IPS-18c (cell line): Measurements from ENCODE around the gene ABCC6.
"Not testable (repeated sequence)": the region's sequence is repeated elsewhere in the genome, so short reads cannot be mapped to it uniquely, and the experiment has no call there.

Source experiments
- H3K4me3 ChIP-seq: 2 replicates; pipeline ENCODE4 v1.7.0; 2013; ENCODE audit warnings: low read depth, mild to moderate bottlenecking, low read length, moderate library complexity; ENCODE audit not compliant: insufficient read depth
- H3K9me3 ChIP-seq: one replicate; pipeline ENCODE4 v1.6.1; 2013; ENCODE audit warnings: mild to moderate bottlenecking, low read length, moderate library complexity; ENCODE audit not compliant: control insufficient read depth, insufficient read depth

ABCC6 gene

DNA sequence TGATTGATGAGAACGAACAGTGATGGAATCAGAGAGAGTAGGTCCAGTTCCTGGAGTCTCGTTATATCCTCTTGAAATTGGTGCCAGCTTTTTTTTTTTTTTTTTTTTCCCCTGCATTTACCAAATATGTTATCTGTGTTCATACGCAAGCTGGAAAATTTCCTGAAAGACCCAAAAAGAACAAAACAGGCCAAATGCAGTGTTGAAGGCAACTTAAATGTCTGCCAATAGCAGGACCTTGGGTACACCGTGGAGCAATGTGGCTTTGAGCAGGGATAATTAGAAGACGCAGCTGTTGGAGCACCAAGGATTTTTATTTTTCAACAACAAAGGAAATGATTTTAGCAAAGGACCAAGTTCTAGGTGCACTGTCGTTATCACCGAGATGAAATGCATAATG is 105.0 kb downstream of the ABCC6 start:
- H3K4me3 ChIP-seq = no peak overlapping the region
- H3K9me3 ChIP-seq = no peaks in the 10 kb centered on the region

DNA sequence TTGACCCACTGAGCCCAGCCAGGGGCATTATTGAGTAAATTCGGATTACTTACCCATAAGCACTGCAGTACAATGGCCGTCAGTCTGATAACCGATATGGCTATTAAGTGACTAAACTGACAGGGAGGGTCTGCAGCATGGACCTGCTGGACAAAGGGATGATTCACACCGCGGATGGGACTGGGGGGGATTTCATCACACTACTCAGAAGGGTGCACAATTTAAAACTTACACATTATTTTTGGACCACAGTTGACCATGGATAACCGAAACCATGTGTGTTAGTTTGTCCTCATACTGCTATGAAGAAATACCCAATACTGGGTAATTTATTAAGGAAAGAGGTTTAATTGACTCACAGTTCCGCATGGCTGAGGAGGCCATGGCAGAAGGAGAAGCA is 106.5 kb downstream of the ABCC6 start:
- H3K9me3 ChIP-seq = no peaks in the 10 kb centered on the region

GRCh38 chr16:16113076-16113475 is 110.2 kb downstream of the ABCC6 start:
- Histone ChIP-seq H3K9me3 (no peaks in the 10 kb centered on the region), H3K4me3 (no peak overlapping the region)

More for the DNA sequence above, 106.5 kb downstream of the ABCC6 start:
- H3K4me3 ChIP-seq = no peak overlapping the region

GRCh38 chr16:16112450-16113053 is 110.7 kb downstream of the ABCC6 start:
- Histone ChIP-seq H3K9me3 (no peaks in the 10 kb centered on the region), H3K4me3 (no peak overlapping the region)

DNA sequence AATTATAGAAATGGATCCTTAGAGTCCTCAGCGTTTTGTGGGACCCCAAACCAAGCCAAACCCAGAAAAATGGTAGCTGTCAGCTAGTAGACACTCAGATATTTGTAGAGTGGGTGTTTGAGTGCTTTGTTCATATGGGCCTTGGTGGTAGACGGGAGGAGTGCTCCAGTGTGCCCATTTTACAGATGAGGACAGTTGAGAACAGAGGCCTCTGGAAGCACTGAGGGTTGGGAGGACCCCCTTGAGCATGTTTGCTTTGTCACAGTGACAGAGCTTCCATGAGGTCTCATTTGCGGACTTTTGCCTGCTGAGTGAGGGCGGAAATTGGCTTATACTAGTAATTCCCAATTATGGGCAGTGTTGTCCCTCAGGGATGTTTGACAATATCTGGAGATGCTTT is 111.7 kb downstream of the ABCC6 start:
- Histone ChIP-seq H3K4me3 (no peak overlapping the region), H3K9me3 (no peaks in the 10 kb centered on the region)

DNA sequence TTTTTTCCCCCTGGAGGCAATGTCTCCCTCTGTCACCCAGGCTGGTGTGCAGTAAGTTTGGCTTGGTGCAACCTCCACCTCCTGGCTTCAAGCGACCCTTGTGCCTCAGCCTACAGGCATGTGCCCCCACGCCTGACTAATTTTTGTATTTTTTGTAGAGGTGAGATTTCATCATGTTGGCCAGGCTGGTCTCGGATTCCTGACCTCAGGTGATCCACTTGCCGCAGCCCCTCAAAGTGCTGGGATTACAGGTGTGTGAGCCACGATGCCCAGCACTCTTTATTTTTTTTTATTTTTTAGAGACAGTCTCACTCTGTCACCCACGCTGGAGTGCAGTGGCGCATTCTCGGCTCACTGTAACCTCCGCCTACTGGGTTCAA is 113.2 kb downstream of the ABCC6 start:
- Histone ChIP-seq H3K4me3 (no peak overlapping the region), H3K9me3 (no peaks in the 10 kb centered on the region)

DNA sequence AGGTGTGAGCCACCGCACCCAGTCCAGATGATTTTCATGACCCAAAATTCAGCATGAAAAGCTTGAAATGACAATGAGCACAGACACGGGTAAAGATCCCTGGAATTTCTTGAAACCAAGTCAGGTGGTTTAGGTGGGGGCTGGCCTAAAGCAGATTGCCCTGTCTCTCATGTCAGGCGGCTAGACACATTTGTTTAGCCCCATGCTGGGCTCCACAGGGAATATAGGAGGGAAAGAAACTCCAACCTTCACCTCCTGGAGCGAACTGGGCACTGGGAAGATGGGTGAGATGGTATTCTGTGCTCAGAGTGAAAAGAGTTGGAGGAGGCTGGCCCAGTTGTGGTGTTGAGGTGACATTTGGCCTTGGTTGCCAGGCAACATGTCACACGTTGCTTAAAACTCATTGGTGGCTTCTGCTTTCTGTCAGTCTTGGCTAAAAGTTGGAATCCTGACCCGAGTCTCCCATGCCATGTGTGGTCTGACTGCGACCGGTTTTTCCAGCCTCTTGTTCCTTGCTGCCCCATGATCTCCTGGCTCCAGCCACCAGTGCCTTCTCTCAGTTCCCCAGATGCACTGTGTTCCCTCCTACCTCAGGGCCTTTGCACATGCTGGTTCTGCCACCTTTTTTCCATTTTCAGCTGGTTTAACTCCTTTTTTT is 113.7 kb downstream of the ABCC6 start:
- H3K9me3 ChIP-seq = no peaks in the 10 kb centered on the region
- no peak overlapping the region for H3K4me3 ChIP-seq

DNA sequence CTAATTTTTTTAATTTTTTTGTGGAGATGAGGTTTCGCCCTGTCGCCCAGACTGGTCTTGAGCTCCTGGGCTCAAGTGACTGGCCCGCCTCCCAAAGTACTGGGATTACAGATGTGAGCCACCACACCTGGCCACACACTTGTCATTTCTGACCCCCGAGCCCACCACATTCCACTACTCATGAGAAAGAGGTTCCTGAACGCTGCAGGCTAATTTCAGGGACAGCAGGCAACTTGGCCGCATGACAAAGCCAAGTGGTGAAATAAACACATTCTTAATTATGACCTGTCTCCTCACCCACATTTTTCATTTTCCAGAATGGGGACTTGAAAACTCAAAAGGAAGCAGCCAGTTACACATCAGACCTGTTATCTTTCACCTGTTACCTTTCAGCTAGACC is 114.5 kb downstream of the ABCC6 start:
- no peak overlapping the region for H3K4me3 ChIP-seq
- H3K9me3 ChIP-seq = no peaks in the 10 kb centered on the region

DNA sequence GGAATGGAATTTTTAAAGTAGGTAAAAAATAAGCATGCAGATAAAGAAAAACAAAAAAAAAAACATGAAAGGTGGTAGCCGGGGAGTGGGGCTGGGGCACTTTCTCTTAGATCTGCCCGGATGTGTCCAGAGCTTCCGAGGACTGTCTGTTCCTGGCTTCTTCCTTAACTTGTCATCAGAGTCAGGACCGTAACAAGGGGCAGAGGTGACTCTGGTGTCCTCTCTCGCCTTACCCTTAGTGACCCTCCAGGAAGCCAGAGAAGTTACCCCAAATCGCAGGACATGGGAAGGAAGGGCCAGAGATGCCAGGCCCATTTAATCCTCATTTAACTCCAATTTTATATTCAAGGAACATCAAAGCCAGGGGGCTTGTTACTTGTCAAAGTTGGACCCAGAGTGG is 115.5 kb downstream of the ABCC6 start:
- Histone ChIP-seq H3K9me3 (no peaks in the 10 kb centered on the region), H3K4me3 (no peak overlapping the region)

DNA sequence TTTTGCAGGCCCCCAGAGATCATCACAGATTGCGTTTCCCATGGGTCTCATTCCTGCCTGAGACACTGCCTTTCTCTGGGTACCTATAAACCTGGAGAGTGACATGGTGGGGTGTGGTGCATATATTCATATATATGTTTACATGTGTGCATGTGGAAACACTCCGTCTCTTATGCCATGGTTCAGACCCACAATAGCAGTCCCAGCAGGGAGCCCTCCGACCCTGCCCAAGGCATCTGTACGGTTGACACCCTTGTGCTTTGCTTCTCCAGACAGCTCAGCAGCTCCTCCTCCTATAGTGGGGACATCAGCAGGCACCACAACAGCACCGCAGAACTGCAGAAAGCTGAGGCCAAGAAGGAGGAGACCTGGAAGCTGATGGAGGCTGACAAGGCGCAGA is 116.8 kb downstream of the ABCC6 start:
- Histone ChIP-seq H3K4me3 (no peak overlapping the region), H3K9me3 (no peaks in the 10 kb centered on the region)

DNA sequence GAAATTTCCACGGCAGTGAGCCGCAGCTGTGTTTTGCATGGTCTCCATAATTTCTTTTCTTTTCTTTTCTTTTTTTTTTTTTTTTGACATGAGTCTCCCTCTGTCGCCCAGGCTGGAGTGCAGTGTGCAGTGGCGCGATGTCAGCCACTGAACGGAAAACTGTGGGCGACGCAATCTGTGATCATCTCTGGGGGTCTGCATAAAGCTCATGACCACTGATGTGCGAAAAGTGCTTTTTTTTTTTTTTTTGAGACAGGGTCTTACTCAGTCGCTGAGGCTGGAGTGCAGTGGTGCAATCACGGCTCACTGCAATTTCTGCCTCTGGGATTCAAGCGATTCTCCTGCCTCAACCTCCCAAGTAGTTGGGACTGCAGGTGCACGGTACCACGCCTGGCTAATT is 117.6 kb downstream of the ABCC6 start:
- H3K4me3 ChIP-seq = no peak overlapping the region
- no peaks in the 10 kb centered on the region for H3K9me3 ChIP-seq

- not testable (repeated sequence) for H3K9me3 ChIP-seq, H3K4me3 ChIP-seq
Measured at GRCh38 chr16:16104804-16105141, 118.5 kb downstream of the ABCC6 start.

DNA sequence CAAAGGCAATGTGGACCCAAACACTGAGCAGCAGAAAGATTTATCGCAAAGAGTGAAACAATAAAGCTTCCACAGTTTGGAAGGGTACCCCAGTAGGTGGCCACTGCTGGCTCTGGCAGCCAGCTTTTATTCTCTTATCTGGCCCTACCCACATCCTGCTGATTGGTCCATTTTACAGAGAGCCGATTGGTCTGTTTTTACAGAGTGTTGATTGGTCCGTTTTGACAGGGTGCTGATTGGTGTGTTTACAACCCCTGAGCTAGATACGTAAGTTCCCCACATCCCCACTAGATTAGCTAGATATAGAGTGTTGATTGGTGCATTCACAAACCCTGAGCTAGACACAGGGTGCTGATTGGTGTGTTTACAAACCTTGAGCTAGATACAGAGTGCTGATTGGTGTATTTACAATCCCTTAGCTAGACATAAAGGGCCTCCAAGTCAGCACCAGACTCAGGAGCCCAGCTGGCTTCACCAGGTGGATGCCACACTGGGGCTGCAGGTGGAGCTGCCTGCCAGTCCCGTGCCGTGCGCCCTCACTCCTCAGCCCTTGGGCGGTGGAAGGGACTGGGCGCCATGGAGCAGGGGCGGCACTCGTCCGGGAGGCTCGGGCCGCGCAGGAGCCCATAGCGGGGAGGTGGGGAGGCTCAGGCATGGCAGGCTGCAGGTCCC is 119.0 kb downstream of the ABCC6 start:
- H3K9me3 ChIP-seq, H3K4me3 ChIP-seq: not testable (repeated sequence)

GRCh38 chr16:16102738-16103137 is 120.6 kb downstream of the ABCC6 start:
- Histone ChIP-seq H3K9me3 (no peaks in the 10 kb centered on the region), H3K4me3 (no peak overlapping the region)

DNA sequence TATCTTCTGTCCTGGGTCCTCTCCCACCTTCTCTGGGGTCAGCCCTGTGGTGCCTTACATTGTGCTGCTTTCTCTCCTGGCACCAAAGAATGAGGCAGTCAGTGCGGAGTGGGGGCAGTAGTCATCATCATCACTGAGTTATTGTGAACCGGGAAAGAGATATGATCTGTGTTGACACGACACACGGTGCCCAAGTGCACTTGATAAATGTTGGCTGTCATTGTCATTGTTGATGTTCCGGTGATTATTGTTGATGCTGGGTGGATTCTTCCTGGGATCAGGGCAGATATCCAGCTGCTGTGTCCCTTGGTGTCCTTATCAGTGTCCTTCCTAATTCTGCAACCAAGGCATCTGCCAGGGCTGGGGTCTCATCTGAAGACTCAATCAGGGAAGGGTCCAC is 121.7 kb downstream of the ABCC6 start:
- Histone ChIP-seq H3K9me3 (no peaks in the 10 kb centered on the region), H3K4me3 (no peak overlapping the region)

GRCh38 chr16:16100631-16101030 is 122.7 kb downstream of the ABCC6 start:
- no peaks in the 10 kb centered on the region for H3K9me3 ChIP-seq
- H3K4me3 ChIP-seq = no peak overlapping the region

DNA sequence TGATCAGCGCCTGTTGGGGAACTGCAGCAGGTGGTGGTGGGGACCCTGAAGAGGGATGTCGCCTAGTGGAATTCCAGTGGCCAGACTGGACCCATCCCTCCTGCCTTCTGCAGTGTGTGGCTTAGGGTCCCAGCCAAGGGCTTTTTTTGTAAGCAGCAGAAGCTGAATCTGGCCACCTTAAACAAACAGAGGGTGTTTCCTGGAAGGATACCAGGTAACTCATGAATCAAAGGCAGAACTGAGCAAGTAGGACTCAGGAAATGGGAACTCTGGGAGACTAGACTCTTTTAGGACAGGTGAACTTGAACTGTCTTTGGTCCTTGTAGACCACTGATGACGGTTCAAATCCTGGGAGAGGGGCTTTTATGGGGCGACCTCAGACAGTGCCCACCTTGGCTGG is 124.0 kb downstream of the ABCC6 start:
- no peak overlapping the region for H3K4me3 ChIP-seq
- no peaks in the 10 kb centered on the region for H3K9me3 ChIP-seq
